IPS-18c (cell line): ENCODE data around the gene ENTPD8.

ENCODE experiments used
- H3K4me3 ChIP-seq: 2 replicates; pipeline ENCODE4 v1.7.0; 2013; ENCODE audit warnings: low read depth, mild to moderate bottlenecking, low read length, moderate library complexity; ENCODE audit not compliant: insufficient read depth
- H3K9me3 ChIP-seq: one replicate; pipeline ENCODE4 v1.6.1; 2013; ENCODE audit warnings: mild to moderate bottlenecking, low read length, moderate library complexity; ENCODE audit not compliant: control insufficient read depth, insufficient read depth

Gene ENTPD8

DNA sequence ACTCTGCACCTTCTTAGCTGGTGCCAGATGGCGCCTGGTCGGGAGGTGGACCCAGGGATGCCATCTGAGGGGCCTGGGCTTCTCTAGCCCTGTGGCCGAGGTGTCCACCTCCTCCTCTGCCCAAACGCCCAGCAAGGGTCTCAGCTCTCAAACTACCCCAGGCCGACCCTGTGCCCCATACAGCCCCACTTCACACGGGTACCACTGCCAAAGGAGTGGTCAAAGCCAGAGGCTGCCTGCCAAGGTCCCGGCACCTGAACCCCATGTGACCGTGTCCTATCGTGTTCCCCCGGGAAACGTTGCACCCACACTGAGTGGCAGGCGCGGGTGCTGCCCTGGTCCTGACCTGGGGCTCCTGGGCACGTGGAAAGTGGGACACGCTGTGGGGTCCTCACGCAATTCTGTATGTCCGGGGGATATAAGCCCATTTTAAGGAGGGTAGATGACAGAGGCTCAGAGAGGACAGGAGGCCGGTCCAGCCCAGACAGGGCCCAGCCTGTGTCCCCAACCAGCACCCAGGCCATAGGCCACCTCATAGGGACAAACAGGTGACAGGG is 1.9 kb downstream of the ENTPD8 start:
- Histone ChIP-seq H3K9me3 (no peaks in the 10 kb centered on the region), H3K4me3 (no peak overlapping the region)

GRCh38 chr9:137438591-137439157 is 2.5 kb downstream of the ENTPD8 start:
- H3K9me3 ChIP-seq = no peaks in the 10 kb centered on the region
- no peak overlapping the region for H3K4me3 ChIP-seq

GRCh38 chr9:137437691-137438590 is 3.2 kb downstream of the ENTPD8 start:
- H3K9me3 ChIP-seq = no peaks in the 10 kb centered on the region
- no peak overlapping the region for H3K4me3 ChIP-seq

GRCh38 chr9:137436761-137437600 is 4.2 kb downstream of the ENTPD8 start:
- H3K9me3 ChIP-seq = no peaks in the 10 kb centered on the region
- H3K4me3 ChIP-seq = no peak overlapping the region

GRCh38 chr9:137435980-137436760 is 5.0 kb downstream of the ENTPD8 start:
- H3K4me3 ChIP-seq = no peak overlapping the region

GRCh38 chr9:137435381-137435891 is 5.7 kb downstream of the ENTPD8 start:
- Histone ChIP-seq H3K9me3 (no peaks in the 10 kb centered on the region), H3K4me3 (no peak overlapping the region)

More at GRCh38 chr9:137435980-137436760, 5.0 kb downstream of the ENTPD8 start:
- H3K9me3 ChIP-seq = no peaks in the 10 kb centered on the region

DNA sequence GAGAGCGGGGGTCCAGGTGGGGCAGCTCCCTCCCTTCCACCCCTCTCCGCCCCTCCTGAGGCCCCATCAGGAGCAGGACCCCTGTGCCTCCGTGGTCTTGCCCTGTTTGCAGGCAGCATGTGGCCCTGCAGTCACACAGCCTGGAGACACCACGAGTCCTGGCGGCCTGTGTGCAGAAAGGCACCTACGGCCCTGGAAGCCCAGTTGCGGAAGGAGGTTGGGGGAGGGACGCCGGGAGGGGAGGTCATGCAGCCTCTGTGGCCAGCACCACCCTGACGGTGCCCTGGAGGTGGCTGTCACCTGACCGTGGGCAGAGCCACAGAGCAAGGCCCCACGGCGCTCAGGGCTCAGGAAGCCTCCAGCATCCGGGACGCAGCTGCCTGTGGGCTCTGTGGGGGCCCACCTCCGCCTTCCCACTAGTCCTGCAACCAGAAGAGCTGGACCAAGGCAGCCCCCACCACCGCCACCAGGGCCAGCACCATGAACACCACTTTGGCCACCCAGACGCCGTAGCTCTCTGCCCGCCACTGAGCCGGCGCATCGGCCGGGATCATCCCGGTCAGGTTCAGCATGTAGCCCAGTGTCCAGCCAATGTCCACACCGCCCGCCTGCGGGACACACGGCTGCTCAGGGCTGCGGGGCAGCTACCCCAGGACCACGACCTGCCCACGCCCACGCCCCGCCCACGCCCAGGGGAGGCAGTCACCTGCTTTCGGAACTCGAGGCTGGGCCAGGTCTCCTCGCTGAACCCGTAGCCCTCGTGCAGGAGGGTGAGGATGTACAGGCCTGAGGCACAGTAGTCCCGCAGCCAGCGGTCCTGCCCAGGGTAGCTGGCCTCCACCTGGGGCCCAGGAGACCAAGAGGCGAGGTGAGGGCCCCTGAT is 6.4 kb downstream of the ENTPD8 start:
- no peaks in the 10 kb centered on the region for H3K9me3 ChIP-seq
- H3K4me3 ChIP-seq = no peak overlapping the region

- Histone ChIP-seq H3K4me3 (no peak overlapping the region), H3K9me3 (no peaks in the 10 kb centered on the region)
Observed at GRCh38 chr9:137433916-137434431, 7.2 kb downstream of the ENTPD8 start.

- Histone ChIP-seq H3K9me3 (no peaks in the 10 kb centered on the region), H3K4me3 (no peak overlapping the region)
Observed at GRCh38 chr9:137433349-137433915, 7.7 kb downstream of the ENTPD8 start.

DNA sequence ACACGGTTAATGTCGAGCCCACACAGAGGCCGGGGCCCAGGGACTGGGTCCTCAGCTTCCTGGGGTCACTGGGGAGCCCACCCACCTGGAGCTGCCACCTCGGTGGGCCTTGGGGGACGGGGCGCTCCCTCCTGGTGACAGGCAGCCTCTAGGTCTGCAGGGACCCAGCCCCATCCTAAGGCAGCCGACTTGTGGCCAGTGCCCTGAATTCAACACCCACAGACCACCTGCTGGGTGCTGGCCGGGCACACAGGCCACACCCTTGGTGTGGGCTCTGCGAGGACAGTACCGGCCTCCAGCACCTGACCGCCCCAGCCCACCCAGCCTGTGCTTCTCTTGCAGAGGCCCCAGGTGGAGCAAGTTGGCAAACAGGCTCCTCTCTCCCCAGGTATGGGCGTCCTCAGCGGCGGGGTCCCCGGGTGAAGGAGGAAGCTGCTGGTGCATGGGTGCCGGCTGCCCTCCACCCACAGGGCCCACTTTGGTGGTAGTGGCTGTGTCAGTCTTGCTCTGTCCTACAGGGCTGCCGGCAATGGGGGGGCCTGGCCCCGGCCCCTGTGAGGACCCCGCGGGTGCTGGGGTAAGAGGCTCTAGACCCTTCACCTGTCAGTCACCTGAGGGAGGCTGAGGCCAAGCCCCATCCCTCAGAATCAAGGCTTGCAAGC is 8.3 kb downstream of the ENTPD8 start:
- H3K4me3 ChIP-seq = no peak overlapping the region

GRCh38 chr9:137431416-137431931 is 9.7 kb downstream of the ENTPD8 start:
- no peak overlapping the region for H3K4me3 ChIP-seq

More for the DNA sequence above, 8.3 kb downstream of the ENTPD8 start:
- H3K9me3 ChIP-seq = no peaks in the 10 kb centered on the region

GRCh38 chr9:137430723-137431415 is 10.3 kb downstream of the ENTPD8 start:
- H3K4me3 ChIP-seq = no peak overlapping the region

More at GRCh38 chr9:137431416-137431931, 9.7 kb downstream of the ENTPD8 start:
- no peaks in the 10 kb centered on the region for H3K9me3 ChIP-seq

GRCh38 chr9:137429974-137430722 is 11.0 kb downstream of the ENTPD8 start:
- no peak overlapping the region for H3K4me3 ChIP-seq
- H3K9me3 ChIP-seq = no peaks in the 10 kb centered on the region

More at GRCh38 chr9:137430723-137431415, 10.3 kb downstream of the ENTPD8 start:
- H3K9me3 ChIP-seq = no peaks in the 10 kb centered on the region
